Measurements from ENCODE around the gene TDRD15.
"Not testable (repeated sequence)": the region's sequence is repeated elsewhere in the genome, so short reads cannot be mapped to it uniquely, and the experiment has no call there.

TDRD15 gene

GRCh38 chr2:21123473-21124393 is at the start of gene TDRD15:
TSS of gene TDRD15 (plus strand) at chr2:21123968. CDS start at chr2:21137468, 13,500 bp downstream.
- no peak for DNase-seq (ENCODE audit: low read depth, low spot score)

DNA sequence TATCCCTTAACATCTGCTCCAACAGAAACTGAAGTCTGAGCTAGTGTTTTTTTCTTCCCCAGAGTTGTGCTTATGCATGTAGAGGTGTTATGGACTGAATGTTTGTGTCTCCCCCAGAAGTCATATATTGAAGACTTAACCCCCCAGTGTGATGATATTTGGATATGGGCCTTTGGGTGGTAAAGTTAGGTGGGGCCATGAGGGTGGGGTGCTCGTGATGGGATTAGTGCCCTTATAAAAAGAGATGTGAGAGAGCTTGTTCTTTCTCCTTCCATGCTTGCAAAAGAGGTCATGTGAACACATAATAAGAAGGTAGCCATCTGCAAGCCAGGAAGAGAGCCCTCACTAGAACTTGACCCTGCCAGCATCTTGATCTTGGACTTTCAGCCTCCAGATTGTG is 45.5 kb upstream of the TDRD15 start:
- no peak for DNase-seq (ENCODE audit: low read depth, low spot score)

GRCh38 chr2:21083482-21083881 is 40.3 kb upstream of the TDRD15 start:
- no peak for DNase-seq (ENCODE audit: low read depth, low spot score)

GRCh38 chr2:21084401-21084800 is 39.4 kb upstream of the TDRD15 start:
- no peak for DNase-seq (ENCODE audit: low read depth, low spot score)

- no peak for DNase-seq (ENCODE audit: low read depth, low spot score)
Measured at GRCh38 chr2:21092308-21092869, 31.4 kb upstream of the TDRD15 start.

DNA sequence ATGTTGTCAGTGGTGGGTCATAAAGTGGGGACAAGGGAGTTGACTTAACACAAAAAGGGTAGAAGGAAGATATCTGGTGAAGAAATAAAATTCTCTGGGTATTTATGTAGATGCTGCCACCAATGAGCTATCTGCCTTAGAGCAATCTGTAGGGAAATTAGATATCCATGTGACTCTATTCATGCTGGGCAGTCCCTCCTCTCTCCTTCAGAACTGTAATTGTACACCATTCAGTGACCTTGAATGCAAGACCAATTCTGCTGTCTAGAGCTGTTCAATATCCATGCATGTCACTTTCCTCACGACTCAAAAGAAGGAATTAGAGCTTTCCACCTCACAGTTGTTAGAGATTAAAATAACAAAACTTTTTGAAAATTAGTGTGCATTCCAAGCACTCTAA is 28.6 kb upstream of the TDRD15 start:
- DNase-seq (ENCODE audit: low read depth, low spot score): no peak

DNA sequence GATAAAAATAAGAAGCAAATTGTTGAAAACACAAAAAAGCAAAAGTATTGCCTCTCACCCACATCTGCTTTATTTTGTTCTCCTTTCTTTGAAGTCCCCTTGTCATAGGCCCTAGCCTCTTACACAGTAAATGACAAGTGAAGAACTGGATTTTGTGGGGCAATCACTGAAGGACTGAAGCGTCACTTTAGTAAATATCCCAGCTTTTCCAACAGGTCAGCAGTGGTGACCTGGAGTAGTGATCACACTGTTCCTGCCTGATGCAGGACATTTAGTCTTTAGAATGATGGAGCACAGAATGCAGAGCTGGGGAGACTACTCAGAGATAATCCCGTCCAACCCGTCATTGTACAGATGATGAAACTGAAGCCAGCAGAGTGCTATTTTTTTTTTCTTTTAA is 28.1 kb upstream of the TDRD15 start:
- no peak for DNase-seq (ENCODE audit: low read depth, low spot score)

GRCh38 chr2:21096458-21096857 is 27.3 kb upstream of the TDRD15 start:
- DNase-seq (ENCODE audit: low read depth, low spot score): no peak

GRCh38 chr2:21097331-21097730 is 26.4 kb upstream of the TDRD15 start:
- no peak for DNase-seq (ENCODE audit: low read depth, low spot score)

DNA sequence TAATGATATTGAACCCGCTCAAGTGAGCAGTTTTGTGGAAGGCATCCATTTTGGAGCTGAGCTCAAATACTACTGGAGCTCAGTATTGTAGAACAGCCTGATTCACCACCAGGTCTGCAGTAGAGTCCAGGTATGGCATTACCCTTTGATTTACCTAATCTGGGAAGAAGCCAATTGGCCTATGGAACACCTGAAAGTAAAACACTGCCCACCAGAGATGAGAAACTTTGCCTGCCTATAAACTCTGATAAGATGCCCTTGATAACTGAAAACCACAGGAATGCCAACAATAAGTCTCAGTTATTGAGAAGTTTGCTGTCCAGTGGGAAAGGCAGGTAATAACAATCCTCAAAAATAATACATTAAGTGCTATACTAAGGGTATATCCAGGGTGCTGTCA is 25.5 kb upstream of the TDRD15 start:
- no peak for DNase-seq (ENCODE audit: low read depth, low spot score)

GRCh38 chr2:21099281-21099907 is 24.4 kb upstream of the TDRD15 start:
- DNase-seq (ENCODE audit: low read depth, low spot score): no peak

- not testable (repeated sequence) for DNase-seq (ENCODE audit: low read depth, low spot score)
Measured at GRCh38 chr2:21101514-21102155, 22.1 kb upstream of the TDRD15 start.

- no peak for DNase-seq (ENCODE audit: low read depth, low spot score)
Measured at GRCh38 chr2:21102356-21102755, 21.4 kb upstream of the TDRD15 start.

DNA sequence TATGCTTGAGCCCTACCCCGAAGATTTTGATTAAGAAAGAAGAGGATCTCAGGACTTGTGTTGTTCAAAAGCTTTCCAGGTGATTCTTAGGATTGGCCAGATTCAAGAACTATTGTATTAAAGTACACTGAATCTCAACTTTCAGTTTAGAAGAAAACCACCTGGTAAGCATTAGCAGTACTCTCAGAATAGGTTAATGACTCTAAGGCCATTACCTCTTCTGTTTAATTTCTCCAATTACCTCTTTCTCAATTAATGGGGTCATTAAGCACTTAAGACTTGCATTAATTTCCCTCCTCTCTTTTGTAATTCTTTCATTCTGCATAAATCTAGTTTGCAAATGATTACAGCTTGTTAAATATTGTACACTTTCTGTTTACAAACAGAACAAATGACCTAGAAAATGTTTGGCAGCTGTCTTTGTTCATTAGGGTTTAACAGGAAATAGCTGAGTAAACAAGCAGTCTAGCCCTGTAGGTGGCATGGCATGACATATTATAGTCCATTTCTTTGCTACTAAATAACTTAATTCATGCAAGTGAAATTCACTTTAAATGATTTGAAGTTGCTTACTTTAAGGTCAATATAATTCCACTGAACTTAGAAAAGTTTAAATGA is 20.4 kb upstream of the TDRD15 start:
- no peak for DNase-seq (ENCODE audit: low read depth, low spot score)

DNA sequence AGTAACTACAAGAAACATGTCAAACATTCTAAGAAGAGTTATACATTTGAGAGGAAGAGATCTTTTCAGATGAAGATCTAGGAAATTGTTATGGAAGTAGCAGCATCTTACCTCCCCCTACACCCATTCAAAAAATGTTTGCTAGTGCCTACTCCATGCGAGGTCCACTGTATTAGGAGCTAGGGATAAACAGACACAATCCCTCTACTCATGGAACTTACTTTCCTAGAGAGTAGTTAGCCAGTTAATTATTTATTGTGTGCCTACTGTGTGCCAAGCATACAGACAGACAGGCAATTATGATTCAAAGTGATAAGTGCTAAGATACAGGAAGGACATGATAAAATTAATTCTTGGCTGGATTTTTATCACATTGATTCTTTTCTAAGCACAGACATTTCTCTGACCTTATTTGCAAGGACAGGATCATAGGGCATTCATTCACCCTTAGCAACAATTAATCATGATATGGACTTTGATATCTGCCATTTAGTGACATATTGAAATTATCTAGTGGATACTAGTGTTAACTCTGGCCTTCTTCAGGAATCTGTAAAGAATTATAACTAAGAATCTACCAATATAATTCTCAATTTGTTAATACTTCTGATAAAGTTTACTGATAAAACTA is 19.6 kb upstream of the TDRD15 start:
- no peak for DNase-seq (ENCODE audit: low read depth, low spot score)

- no peak for DNase-seq (ENCODE audit: low read depth, low spot score)
Measured at GRCh38 chr2:21111012-21111411, 12.8 kb upstream of the TDRD15 start.

DNA sequence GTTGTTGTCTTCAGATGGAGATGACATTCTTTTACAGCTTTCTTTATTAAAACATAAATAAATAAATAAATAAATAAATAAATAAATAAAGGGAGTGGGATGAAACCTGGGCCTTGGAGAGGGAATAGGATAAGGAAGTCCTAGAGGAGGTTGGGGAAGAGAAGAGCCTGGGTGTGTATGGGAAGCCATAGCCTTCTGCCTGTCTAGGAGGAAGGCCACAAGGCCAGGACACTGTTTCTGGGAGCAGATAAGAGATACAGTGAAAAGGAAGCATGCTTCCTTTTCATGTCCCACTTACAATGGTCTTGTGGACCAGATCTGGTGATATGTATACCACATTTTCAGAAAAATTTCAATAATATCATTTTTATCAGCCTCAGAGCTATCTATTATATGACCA is 6.1 kb upstream of the TDRD15 start:
- DNase-seq (ENCODE audit: low read depth, low spot score): no peak

GRCh38 chr2:21118302-21118920 is 5.4 kb upstream of the TDRD15 start:
- DNase-seq (ENCODE audit: low read depth, low spot score): no peak

GRCh38 chr2:21131861-21132260 is 8.1 kb downstream of the TDRD15 start:
- no peak for DNase-seq (ENCODE audit: low read depth, low spot score)

GRCh38 chr2:21135585-21135984 is 11.8 kb downstream of the TDRD15 start:
- DNase-seq (ENCODE audit: low read depth, low spot score): no peak

DNA sequence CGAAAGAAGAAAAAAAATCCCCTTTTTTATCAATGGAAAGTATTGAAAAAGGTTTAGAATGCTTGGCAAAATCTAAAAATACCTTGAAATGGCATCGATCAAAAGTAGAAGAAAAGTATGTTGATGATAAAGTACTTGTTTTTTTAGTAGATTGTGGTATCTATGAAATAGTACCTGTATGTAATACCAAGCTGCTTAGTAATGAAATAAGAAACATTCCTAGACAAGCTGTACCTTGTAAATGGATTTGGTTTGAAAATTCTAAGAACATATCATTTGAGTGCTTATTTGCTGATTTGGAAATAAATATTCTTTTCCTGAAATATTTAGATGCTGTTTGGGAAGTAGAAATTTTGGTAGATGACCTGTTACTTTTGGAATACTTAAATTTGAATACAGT is 18.4 kb downstream of the TDRD15 start:
- no peak for DNase-seq (ENCODE audit: low read depth, low spot score)

Measured in activated naive CD8-positive, alpha-beta T cell treated with anti-CD3 and anti-CD28 coated beads, Interleukin-2, amount 50 U/mL, for 16 hours (primary cell).